Stimulated activated CD4-positive, alpha-beta T cell treated with anti-CD3 and anti-CD28 coated beads, Interleukin-2, amount 100 ng/mL, for 4 hours (primary cell): ENCODE measurements around the gene ERI3.
"Not testable (repeated sequence)": the region's sequence is repeated elsewhere in the genome, so short reads cannot be mapped to it uniquely, and the experiment has no call there.

ENCODE experiments used
- DNase-seq: peaks from one replicate; pipeline ENCODE4 v3.0.0-alpha.2; 2020; ENCODE audit warnings: low read depth

Gene ERI3

DNA sequence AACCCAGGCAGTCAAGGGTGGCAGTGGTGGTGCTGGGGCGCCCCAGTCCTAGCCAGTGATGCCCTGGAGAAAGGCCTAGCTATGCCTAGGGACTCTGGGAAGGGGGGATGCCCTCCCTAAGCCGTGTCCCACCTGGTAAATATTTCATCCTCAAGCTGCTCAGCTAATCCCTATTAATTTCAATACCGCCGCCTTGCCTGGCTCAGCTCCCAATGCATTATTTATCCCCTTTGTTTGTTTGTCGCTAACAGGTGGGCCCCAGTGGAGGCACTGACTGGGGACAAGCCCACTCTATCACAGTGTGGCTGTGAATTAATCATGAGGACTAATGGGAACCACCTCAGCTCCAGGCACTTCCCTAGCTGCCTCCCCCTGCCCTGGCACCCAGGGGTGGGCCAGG, 119.2 kb downstream of the ERI3 start:
- DNase-seq = no peak

DNA sequence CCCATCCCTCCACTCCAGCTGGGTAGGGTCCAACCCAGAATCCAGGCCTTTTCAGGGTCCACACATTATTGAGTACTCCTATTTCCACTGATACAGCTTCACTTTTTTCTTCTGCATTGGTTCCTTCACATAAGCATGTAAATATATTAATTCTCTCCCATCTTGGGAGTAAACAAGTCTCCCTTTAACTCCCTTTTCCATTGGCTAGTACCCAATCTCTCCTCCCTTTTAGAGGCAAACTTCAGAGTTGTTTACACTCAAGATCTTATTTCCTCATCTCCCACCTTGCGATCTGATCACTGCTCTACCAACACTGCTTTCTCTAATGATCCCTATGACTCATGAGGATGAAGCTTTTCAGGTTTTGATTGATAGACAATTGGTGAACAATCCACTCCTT, 121.5 kb downstream of the ERI3 start:
- no peak for DNase-seq

DNA sequence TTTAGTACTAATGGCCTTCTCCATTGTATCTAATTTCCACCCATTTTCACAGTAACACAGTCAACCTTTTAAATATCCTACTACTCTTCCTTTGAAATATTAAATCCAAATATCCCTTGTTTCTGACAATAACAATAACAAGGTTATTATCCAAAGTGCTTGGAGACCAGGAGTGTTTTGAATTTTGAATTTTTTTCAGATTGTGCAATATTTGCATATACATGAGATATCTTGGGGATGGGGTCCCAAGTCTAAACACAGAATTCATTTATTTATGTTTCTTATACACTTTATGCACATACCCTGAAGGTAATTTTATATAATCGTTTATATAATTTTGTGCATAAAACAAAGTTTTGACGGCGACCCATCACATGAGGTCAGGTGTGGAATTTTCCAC, 124.3 kb downstream of the ERI3 start:
- DNase-seq = no peak

DNA sequence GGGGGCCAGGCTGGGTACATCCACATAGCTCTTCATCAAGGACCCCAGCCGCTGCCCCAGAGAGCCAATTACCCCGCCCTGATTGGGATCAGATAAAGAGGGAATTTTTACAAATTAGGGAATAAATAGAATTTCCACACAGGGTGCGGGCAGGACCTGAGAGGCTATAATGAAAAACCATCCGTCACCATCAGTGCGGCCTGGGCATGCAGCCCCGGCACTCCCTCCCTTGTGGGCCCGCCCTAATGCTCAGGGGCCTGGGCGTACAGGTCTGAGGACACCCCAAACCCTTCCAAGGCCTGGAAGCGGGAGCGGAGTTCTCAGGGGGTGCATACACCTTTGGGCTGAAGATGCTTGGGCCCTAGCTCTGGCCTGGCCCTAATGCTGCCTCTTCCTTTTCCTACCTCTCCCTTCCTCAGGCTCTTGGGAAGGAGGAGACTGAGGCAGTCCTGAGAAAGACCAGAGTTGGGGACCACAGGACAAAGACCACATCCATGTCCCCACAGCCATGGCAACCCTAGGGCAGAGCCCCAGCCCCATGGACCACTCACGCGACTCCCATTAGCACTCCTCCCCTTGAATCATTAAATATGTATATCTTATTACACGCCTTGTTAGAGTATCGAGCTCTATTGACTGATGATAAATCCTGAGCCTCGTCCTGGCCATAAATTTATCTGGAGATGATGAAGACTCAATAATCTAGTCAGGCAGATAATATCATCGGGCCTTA, 125.5 kb downstream of the ERI3 start:
- no peak for DNase-seq

GRCh38 chr1:44228218-44228617, 126.8 kb downstream of the ERI3 start:
- DNase-seq = no peak

GRCh38 chr1:44227211-44227610, 127.8 kb downstream of the ERI3 start:
- no peak for DNase-seq

GRCh38 chr1:44225761-44226160, 129.3 kb downstream of the ERI3 start:
- no peak for DNase-seq

DNA sequence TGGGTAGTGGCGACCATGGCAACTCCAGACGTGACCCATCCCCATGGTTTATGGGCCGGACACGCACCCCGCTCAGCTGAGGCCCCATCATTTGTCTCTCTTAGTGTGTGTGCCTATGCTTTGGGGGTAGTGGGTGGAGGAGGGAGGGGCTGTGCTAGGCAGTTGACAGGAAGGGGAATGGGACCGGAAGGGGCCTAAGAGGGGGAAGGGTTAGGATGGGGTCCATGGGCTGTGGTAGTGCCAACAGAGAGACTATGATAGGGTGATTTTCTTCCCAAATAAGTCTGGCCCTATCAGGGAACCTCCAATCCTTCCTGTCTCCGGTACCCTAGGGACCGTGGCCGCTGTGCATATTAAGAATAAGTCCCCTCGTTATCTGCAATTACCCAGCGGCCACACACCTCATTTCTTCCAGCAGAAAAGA, 131.9 kb downstream of the ERI3 start:
- no peak for DNase-seq

GRCh38 chr1:44222397-44223186, 132.5 kb downstream of the ERI3 start:
- no peak for DNase-seq

DNA sequence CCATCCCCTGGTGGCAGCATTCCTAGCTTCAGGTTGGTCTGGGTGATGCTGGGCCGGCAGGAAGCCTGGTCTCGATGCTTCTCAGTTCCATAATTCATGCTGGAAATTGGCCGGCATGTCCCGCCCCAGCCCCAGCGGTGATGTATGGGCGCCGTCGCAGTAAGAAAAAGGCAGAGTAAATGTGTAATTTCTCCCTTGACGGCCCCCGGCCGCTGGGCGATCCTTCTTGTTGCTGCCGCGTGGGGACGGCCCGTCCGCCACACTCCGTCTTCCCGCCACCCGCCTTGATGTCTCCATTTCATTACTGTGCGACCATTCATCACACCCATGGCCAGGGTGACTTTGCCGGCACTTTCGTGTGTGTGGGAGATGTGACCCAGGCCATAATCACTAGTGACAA, 133.3 kb downstream of the ERI3 start:
- DNase-seq = no peak

GRCh38 chr1:44220755-44221154, 134.3 kb downstream of the ERI3 start:
- no peak for DNase-seq

GRCh38 chr1:44220001-44220751, 134.9 kb downstream of the ERI3 start:
- DNase-seq = no peak

DNA sequence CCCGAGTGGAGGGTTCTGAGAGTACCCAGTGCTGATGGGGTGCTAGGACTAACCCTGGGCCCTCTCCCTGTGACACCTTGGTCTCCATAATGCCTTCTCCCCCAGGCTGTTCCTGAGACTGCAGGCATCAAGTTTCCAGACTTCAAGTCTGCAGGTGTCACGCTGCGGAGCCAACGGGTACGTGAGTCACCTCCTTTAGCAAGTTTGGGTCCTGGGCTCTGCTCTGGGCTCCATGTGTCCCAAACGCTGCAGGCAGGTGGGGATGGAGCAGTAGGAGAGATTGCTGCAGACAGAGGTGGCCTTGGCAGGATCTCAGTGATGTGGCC, 135.8 kb downstream of the ERI3 start:
- no peak for DNase-seq

DNA sequence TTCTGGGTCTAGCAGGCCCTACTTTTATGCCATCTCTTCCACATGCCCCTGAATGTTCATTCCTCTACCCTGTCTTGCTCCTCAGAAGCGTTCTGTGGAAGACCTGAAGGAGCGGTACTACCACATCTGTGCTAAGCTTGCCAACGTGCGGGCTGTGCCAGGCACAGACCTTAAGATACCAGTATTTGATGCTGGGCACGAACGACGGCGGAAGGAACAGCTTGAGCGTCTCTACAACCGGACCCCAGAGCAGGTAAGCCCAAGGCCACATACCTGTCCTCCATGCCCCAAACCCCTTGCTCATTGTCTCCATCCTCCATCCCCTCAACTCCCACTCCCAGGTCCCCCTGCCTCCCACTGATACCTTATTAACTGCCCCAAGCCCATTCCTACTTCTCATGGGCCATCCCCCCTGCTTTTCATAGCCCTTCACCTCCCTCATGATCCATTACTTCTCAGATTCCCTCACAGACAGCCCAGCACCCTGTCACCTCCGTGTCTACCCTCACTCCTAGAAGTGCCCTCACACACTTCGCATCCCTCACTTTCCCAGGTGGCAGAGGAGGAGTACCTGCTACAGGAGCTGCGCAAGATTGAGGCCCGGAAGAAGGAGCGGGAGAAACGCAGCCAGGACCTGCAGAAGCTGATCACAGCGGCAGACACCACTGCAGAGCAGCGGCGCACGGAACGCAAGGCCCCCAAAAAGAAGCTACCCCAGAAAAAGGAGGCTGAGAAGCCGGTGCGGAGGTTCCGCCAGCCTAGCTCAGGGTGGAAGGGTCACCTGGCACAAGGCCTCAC, 136.4 kb downstream of the ERI3 start:
- DNase-seq = no peak

DNA sequence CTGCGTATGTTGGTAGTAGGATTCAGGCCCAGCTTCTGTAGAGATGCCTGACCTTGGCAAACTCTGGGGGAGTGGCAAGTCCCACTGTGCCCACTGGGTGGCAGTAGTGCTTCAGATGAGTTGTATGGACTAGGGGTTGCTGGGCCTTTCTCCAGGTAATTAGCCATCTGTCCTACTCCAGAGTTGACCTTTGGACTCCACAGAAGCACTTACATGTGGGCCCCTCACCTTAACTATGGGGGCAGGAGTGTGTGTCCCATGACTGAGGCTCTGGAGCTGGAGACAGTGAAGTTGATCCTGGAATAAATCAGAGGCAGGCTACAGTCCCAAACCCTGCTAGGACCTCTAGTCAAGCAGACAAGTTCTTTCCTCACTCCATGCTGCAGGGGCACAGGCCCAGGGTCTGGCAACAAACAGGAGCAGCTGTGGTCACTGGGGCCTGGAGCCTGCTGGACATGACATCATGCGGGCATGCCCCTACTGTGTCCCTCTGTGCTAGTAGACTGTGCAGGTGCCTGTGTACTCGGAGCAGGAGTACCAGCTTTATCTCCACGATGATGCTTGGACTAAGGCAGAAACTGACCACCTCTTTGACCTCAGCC, 137.1 kb downstream of the ERI3 start:
- peak; percentile 39 for DNase-seq

GRCh38 chr1:44213222-44214112, 141.6 kb downstream of the ERI3 start, which contains the start of gene DMAP1:
DMAP1 (plus strand) TSS chr1:44213471; CDS start chr1:44213754, 283 bp downstream.
- DNase-seq = peak; percentile 76

DNA sequence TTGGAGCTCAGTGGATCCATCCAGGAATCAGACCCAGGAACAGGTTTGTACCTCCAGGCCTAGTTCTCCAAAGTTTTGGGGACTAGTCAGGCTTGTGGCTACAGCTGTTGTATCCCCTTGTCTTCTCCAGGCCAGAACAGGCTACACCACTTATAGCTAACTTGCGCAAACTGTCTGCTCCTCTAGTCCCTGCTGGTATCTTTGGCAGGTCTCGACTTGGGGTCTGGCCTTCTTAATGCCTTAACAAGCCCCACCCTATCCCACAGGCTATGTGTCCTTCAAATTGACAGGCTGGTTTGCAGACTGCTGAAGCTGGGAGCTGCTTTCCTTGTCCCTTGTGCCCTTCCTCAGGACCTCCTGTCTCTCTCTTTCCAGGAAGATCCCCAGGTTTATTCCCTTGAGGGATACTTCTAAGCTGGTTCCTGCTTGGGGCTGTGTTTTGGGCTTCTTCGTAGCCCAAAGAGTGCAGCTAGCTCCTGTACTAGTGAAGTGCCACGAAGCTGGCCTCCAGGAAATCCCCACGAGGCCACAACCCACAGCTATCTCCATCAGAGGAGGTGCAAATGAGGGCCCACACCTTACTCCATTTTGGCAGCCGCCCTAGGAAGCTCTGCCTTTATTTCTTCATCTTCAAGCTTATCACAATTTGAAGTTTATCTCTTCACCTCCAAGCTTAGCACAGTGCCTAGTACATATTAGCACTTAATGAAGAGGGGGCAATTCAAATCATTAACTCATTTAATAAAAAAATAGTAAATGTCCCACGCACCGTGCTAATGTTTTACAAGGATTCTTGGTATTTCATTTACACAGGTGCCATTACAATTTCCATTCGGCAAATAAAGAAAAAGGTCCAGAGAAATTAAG, 142.5 kb downstream of the ERI3 start:
- no peak for DNase-seq

DNA sequence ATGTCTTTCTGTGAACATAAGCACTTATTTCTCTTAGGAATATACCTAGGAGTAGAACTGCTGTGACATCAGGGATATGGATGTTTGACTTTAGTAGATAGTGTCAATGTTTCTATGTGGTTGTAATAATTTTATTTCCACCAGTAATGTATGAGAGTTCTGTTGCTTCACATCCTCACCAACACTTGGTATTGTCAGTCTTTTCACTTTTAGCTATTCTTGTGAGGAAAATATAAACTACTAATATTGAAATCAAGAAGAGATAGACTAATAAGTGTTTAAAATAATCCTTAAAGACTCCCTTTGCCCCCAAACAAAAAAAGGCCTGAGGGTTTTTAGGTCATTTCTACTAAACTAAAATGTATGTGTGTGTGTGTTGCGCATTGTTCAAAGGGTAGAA, 144.5 kb downstream of the ERI3 start:
- no peak for DNase-seq

DNA sequence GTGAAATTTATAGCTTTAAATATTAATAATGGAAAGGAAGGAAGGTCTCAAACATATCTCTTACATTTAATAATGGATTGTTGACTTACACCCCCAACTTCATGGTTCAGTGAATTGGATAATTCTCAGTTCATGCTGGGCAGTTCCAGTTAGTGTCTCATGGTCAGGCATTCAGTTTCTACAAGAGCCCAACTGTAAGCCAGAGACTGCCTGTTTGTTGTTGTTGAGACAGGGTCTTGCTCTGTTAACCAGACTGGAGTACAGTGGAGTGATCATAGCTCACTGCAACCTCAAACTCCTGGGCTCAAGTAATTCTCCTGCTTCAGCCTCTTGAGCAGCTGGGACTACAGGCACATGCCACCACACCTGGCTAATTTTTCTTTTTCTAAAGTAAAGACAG, 146.8 kb downstream of the ERI3 start:
- no peak for DNase-seq

DNA sequence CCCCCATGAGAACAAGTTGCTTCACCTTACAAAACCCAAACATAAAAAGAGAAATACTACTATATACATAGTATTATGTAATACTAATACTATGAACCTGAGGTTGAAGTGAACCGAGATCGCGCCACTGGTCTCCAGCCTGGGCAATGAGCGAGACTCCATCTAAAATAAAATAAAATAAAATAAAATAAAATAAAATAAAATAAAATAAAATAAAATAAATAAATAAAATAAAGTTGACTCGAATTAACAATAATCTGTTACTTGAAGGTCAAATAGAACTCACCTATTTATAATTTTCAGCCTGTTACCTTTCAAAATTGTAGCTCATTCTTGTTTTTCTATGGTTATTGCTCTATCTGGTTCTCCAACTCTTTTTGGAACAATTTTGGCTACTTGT, 148.5 kb downstream of the ERI3 start:
- not testable (repeated sequence) for DNase-seq
